ENCODE results near the gene MAD1L1.

Gene MAD1L1

GRCh38 chr7:1968397-1969111 is 264.2 kb downstream of the MAD1L1 start:
- no peak for DNase-seq (ENCODE audit: low read depth)

GRCh38 chr7:1967512-1968396 is 265.0 kb downstream of the MAD1L1 start:
- no peak for DNase-seq (ENCODE audit: low read depth)

GRCh38 chr7:1966631-1967200 is 266.0 kb downstream of the MAD1L1 start:
- DNase-seq (ENCODE audit: low read depth): no peak

GRCh38 chr7:1965579-1966294 is 267.0 kb downstream of the MAD1L1 start:
- DNase-seq (ENCODE audit: low read depth): no peak

GRCh38 chr7:1964913-1965578 is 267.7 kb downstream of the MAD1L1 start:
- no peak for DNase-seq (ENCODE audit: low read depth)

GRCh38 chr7:1964211-1964912 is 268.4 kb downstream of the MAD1L1 start:
- no peak for DNase-seq (ENCODE audit: low read depth)

- no peak for DNase-seq (ENCODE audit: low read depth)
Measured at GRCh38 chr7:1963575-1963974, 269.2 kb downstream of the MAD1L1 start.

- DNase-seq (ENCODE audit: low read depth): peak; percentile 88
Measured at GRCh38 chr7:1961701-1962276, 271.0 kb downstream of the MAD1L1 start.

GRCh38 chr7:1959305-1959704 is 273.4 kb downstream of the MAD1L1 start:
- no peak for DNase-seq (ENCODE audit: low read depth)

GRCh38 chr7:1957471-1958225 is 275.1 kb downstream of the MAD1L1 start:
- no peak for DNase-seq (ENCODE audit: low read depth)

- no peak for DNase-seq (ENCODE audit: low read depth)
Measured at GRCh38 chr7:1956611-1957470, 275.9 kb downstream of the MAD1L1 start.

GRCh38 chr7:1956141-1956540 is 276.6 kb downstream of the MAD1L1 start:
- DNase-seq (ENCODE audit: low read depth): no peak

- DNase-seq (ENCODE audit: low read depth): no peak
Measured at GRCh38 chr7:1954366-1955004, 278.3 kb downstream of the MAD1L1 start.

- no peak for DNase-seq (ENCODE audit: low read depth)
Measured at GRCh38 chr7:1953199-1954190, 279.2 kb downstream of the MAD1L1 start.

GRCh38 chr7:1952781-1953180 is 280.0 kb downstream of the MAD1L1 start:
- no peak for DNase-seq (ENCODE audit: low read depth)

GRCh38 chr7:1952169-1952760 is 280.5 kb downstream of the MAD1L1 start:
- no peak for DNase-seq (ENCODE audit: low read depth)

GRCh38 chr7:1951600-1951999 is 281.1 kb downstream of the MAD1L1 start:
- no peak for DNase-seq (ENCODE audit: low read depth)
